MG63 (cell line): ENCODE measurements around the gene CD44. TPM values are rescaled to one million over a fixed set of nuclear protein-coding genes. Genes with fewer than 3 reads are reported as not detected.

ENCODE experiments used
- DNase-seq: peaks from one replicate; pipeline ENCODE4 v3.0.0-alpha.2; 2020
- H3K27me3 ChIP-seq: fragments of 250-450 bp; sonication (Bioruptor Pico); 2 replicates; pipeline ENCODE4 v1.5.1; 2020; ENCODE audit warnings: mild to moderate bottlenecking, moderate library complexity
- H3K36me3 ChIP-seq: fragments of 250-450 bp; sonication (Bioruptor Pico); 2 replicates; pipeline ENCODE4 v1.5.1; 2020; ENCODE audit warnings: mild to moderate bottlenecking, moderate library complexity
- H3K4me3 ChIP-seq: fragments of 250-450 bp; sonication (Bioruptor Pico); 2 replicates; pipeline ENCODE4 v1.5.1; 2020; ENCODE audit warnings: mild to moderate bottlenecking, moderate library complexity
- H3K9me3 ChIP-seq: fragments of 250-450 bp; sonication (Bioruptor Pico); 2 replicates; pipeline ENCODE4 v1.5.1; 2020; ENCODE audit warnings: mild to moderate bottlenecking, moderate library complexity
- total RNA-seq: library from RNA; depleted of rRNA; stranded (reverse); fragments of >200 nt; shearing (Covaris generic); gene quantifications from 2 replicates; pipeline ENCODE4 v1.2.3, GENCODE V29; 2014; ENCODE audit warnings: low replicate concordance

Gene CD44
- total RNA-seq, 1 experiment from 2014 or later = 1,423 TPM

DNA sequence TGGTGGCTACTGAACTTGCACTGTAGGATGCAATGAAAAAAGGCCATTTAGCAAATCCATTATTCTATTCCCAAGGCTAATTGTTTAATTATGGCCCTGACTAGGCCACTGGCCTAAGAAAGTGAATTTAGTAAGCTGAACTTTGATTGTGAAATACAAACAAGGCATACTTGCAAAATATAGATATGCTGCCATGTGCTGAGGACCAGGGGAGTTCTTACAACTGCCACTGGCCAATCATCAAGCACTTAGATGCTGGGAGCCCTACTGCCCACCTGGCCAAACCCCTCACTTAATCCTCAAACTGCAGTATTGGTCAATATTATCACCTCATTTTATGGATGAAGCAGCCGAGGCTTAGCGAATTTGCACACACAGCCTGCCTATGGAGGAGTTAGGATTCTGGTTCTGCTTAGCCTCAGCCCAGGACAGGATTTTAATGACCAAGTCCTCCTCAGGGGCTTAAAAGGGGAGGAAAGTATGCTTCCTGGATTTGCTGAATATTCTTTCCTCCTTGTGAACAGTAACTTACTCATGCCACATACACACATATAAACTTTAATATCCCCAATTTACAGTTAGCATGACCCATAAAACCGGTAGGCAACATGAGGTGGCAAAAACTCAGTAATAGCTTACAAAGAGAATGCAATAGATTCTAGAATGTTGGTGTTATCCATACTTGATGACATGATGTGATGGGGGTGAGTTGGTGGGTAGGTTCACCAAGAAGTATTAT, 39.3 kb downstream of the CD44 start:
- peaks cover 89% of the 10 kb centered on the region for H3K36me3 ChIP-seq
- H3K9me3 ChIP-seq = no peaks in the 10 kb centered on the region
- no peak overlapping the region for H3K4me3 ChIP-seq
- DNase-seq = no peak
- no peaks in the 10 kb centered on the region for H3K27me3 ChIP-seq

DNA sequence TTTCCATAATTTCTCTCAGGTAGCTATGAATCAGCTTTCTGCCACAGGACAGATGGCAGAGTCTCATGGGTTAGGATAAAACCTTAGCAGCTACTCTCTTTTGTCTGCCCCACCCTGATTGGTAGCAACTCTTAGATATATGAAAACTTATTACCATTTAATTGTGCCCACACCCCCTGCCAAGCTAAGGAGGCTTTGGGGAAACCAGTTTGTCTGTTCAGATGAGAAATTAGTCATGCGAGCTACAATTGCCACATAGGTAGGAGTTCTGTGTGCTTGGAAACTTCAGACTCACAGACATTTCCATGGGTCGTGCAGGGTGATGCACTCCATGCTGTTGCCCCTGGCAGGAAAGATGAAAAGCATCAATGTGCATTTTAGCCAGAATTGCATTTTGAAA, 39.9 kb downstream of the CD44 start:
- Histone ChIP-seq H3K4me3 (no peak overlapping the region), H3K9me3 (no peaks in the 10 kb centered on the region), H3K36me3 (peaks cover 89% of the 10 kb centered on the region), H3K27me3 (no peaks in the 10 kb centered on the region)
- no peak for DNase-seq

DNA sequence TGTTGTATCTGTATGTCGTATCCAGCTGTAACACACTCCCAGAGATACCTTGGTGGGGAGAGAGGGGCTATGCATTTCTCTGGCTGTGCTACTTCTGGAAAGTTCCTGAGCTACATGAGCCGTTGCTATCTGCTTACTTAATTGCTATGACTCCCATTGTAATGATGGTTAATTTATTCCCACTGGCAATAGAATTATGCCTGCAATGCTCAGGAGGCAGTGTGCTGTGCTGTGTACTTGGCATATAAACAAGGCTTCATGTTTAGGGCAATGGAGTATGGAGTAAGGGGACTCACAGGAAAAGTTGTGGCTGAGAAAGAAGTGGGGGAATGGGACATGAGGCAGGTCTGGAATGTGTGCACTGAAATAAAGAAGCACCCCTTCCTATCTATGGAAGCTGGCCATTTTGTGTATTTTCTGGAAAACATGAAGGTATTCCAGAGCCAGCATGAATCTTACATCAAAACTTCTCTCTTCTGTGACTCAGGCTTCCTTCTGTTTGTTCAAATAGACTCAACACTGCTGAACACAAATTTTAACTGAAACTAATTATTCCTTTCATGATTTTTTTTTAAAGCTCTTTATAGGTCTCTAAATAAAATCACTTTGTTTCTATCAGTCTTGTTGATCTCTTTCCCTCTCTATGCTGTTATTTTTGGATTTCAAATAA, 40.6 kb downstream of the CD44 start:
- Histone ChIP-seq H3K27me3 (no peaks in the 10 kb centered on the region), H3K4me3 (no peak overlapping the region), H3K9me3 (no peaks in the 10 kb centered on the region), H3K36me3 (peaks cover 90% of the 10 kb centered on the region)
- no peak for DNase-seq

- Histone ChIP-seq H3K36me3 (peaks cover 91% of the 10 kb centered on the region), H3K4me3 (no peak overlapping the region), H3K27me3 (no peaks in the 10 kb centered on the region), H3K9me3 (no peaks in the 10 kb centered on the region)
- peak; percentile 40 for DNase-seq
Measured at GRCh38 chr11:35180317-35181233, 41.6 kb downstream of the CD44 start.

- DNase-seq = no peak
- no peak overlapping the region for H3K4me3 ChIP-seq
- H3K9me3 ChIP-seq = no peaks in the 10 kb centered on the region
- H3K36me3 ChIP-seq = peaks cover 95% of the 10 kb centered on the region
- H3K27me3 ChIP-seq = no peaks in the 10 kb centered on the region
Measured at GRCh38 chr11:35182317-35182939, 43.5 kb downstream of the CD44 start.

GRCh38 chr11:35183326-35183925, 44.5 kb downstream of the CD44 start:
- peaks cover 95% of the 10 kb centered on the region for H3K36me3 ChIP-seq
- H3K9me3 ChIP-seq = no peaks in the 10 kb centered on the region
- DNase-seq = no peak
- H3K27me3 ChIP-seq = no peaks in the 10 kb centered on the region
- H3K4me3 ChIP-seq = no peak overlapping the region

GRCh38 chr11:35185696-35186095, 46.7 kb downstream of the CD44 start:
- peaks cover 95% of the 10 kb centered on the region for H3K36me3 ChIP-seq
- H3K9me3 ChIP-seq = no peaks in the 10 kb centered on the region
- no peaks in the 10 kb centered on the region for H3K27me3 ChIP-seq
- no peak overlapping the region for H3K4me3 ChIP-seq
- no peak for DNase-seq

DNA sequence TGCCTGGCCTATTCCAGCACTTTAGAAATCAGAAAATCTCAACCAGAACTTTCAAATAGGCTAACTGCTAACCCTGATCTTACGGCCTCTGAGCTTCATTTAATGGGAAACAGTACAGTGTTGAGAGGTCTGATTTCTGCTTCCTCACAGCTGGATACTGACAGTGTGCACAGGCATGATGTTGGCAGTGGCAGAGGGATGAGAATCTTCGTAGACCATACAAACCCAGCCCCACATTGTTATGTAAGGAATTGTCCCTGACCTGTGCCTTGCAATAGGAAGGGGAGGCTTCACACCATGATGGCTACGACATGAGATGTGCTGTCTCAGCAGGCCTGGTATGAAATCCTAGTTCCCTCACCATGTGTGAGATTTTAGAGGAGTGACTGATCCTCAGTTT, 49.0 kb downstream of the CD44 start:
- no peaks in the 10 kb centered on the region for H3K27me3 ChIP-seq
- no peak for DNase-seq
- no peaks in the 10 kb centered on the region for H3K9me3 ChIP-seq
- no peak overlapping the region for H3K4me3 ChIP-seq
- H3K36me3 ChIP-seq = peaks cover 100% of the 10 kb centered on the region

DNA sequence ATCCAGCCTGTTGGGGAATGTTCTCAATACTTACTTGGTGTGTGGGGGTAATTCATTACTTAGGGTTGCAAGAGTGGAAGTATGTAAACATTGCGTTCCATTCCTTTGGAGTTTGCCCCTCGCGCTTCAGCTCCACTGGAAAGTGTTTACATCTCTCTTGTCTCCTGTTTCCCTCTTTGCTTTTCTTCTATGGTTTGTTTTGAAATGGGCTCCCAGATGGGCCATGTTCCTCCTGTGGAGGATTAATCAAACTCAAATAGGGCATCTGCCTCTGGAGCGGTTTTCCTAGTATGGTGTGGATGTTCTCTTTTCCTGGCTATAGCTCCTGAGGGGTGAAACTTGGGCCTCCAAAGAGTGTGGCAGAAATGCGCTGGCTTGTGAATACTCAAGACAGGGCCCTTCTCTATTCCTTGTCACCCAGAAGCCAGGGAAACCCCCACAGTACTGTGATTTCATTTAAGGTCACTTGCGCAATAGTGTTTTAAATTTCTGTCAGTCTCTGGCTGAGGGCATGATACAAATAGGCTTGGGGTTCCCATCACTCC, 51.9 kb downstream of the CD44 start:
- Histone ChIP-seq H3K36me3 (peaks cover 100% of the 10 kb centered on the region), H3K9me3 (no peaks in the 10 kb centered on the region), H3K4me3 (no peak overlapping the region), H3K27me3 (no peaks in the 10 kb centered on the region)
- DNase-seq = no peak

- peak; percentile 19 for DNase-seq
- Histone ChIP-seq H3K9me3 (no peaks in the 10 kb centered on the region), H3K36me3 (peaks cover 100% of the 10 kb centered on the region)
Measured at GRCh38 chr11:35192347-35192746, 53.4 kb downstream of the CD44 start.

GRCh38 chr11:35193767-35194166, 54.8 kb downstream of the CD44 start:
- Histone ChIP-seq H3K36me3 (peaks cover 100% of the 10 kb centered on the region), H3K27me3 (no peaks in the 10 kb centered on the region), H3K9me3 (no peaks in the 10 kb centered on the region), H3K4me3 (no peak overlapping the region)
- no peak for DNase-seq

More at GRCh38 chr11:35192347-35192746, 53.4 kb downstream of the CD44 start:
- H3K4me3 ChIP-seq = no peak overlapping the region
- no peaks in the 10 kb centered on the region for H3K27me3 ChIP-seq

GRCh38 chr11:35197292-35197691, 58.3 kb downstream of the CD44 start:
- DNase-seq = no peak
- Histone ChIP-seq H3K27me3 (no peaks in the 10 kb centered on the region), H3K9me3 (no peaks in the 10 kb centered on the region), H3K36me3 (peaks cover 100% of the 10 kb centered on the region), H3K4me3 (no peak overlapping the region)

- Histone ChIP-seq H3K27me3 (no peaks in the 10 kb centered on the region), H3K4me3 (no peak overlapping the region), H3K36me3 (peaks cover 100% of the 10 kb centered on the region), H3K9me3 (no peaks in the 10 kb centered on the region)
- DNase-seq = no peak
Measured at GRCh38 chr11:35200811-35201341, 61.9 kb downstream of the CD44 start.

- H3K36me3 ChIP-seq = peaks cover 99% of the 10 kb centered on the region
Measured at GRCh38 chr11:35204614-35205013, 65.6 kb downstream of the CD44 start.

DNA sequence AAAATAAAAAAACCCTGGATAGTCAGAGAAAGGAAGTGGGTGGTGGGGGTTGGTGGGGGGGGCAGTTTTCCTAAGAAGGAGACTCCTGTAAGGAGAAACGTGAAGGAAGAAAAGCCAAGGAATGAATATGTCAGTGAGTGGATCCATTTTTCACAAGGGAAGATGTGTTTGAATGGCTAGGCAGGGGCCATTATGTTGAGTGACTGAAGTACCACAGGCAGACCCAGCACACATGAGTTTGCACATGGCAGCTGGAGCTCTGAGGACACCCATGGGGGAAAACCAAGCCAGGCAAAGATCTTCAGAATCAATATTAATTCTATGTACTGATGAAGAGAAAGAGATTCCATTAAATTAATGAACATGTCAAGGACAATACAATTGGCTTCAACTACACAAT, 67.6 kb downstream of the CD44 start:
- no peaks in the 10 kb centered on the region; the same call in 1 of the 2 replicates for H3K9me3 ChIP-seq
- H3K27me3 ChIP-seq = no peaks in the 10 kb centered on the region
- no peak overlapping the region for H3K4me3 ChIP-seq
- no peak for DNase-seq
- peaks cover 99% of the 10 kb centered on the region for H3K36me3 ChIP-seq

More at GRCh38 chr11:35204614-35205013, 65.6 kb downstream of the CD44 start:
- Histone ChIP-seq H3K27me3 (no peaks in the 10 kb centered on the region), H3K9me3 (no peaks in the 10 kb centered on the region; the same call in 1 of the 2 replicates), H3K4me3 (no peak overlapping the region)
- DNase-seq = no peak
